Activated CD4-positive, alpha-beta T cell treated with anti-CD3 and anti-CD28 coated beads, Interleukin-2, amount 10 ng/mL, durations not matched to agents 24 days and 14 days (primary cell): ENCODE measurements around the gene ARMH1. TPM values are rescaled to one million over a fixed set of nuclear protein-coding genes. Genes with fewer than 3 reads are reported as not detected.
A peak's percentile ranks its signal among the peaks of the same experiment; 100 is the strongest.

Experiments used
- DNase-seq: peaks from one replicate; pipeline ENCODE4 v3.0.0; 2022
- H3K27ac Mint-ChIP-seq: one replicate; pipeline ENCODE4 v1.8.0; 2022; ENCODE audit warnings: mild to moderate bottlenecking, mixed read lengths
- H3K27me3 Mint-ChIP-seq: one replicate; pipeline ENCODE4 v1.8.0; 2022; ENCODE audit warnings: mixed read lengths
- H3K36me3 Mint-ChIP-seq: one replicate; pipeline ENCODE4 v1.8.0; 2022; ENCODE audit warnings: low read depth, mild to moderate bottlenecking, mixed read lengths
- H3K4me1 Mint-ChIP-seq: one replicate; pipeline ENCODE4 v1.8.0; 2021; ENCODE audit warnings: mixed read lengths
- H3K4me3 Mint-ChIP-seq: one replicate; pipeline ENCODE4 v1.8.0; 2022; ENCODE audit warnings: mild to moderate bottlenecking, moderate library complexity, mixed read lengths
- H3K9me3 Mint-ChIP-seq: one replicate; pipeline ENCODE4 v1.8.0; 2021; ENCODE audit warnings: mixed read lengths
- intact Hi-C: fragments of 100-400 bp; cut with micrococcal nuclease; formaldehyde crosslinking; loops from one replicate; pipeline ENCODE4 v1.15.1; 2023
- total RNA-seq: library from RNA; stranded (reverse); gene quantifications from 2 replicates; pipeline ENCODE4 v1.2.3, GENCODE V29; 2022

ARMH1 gene
- total RNA-seq: 133 and 137 TPM in 2 replicates

DNA sequence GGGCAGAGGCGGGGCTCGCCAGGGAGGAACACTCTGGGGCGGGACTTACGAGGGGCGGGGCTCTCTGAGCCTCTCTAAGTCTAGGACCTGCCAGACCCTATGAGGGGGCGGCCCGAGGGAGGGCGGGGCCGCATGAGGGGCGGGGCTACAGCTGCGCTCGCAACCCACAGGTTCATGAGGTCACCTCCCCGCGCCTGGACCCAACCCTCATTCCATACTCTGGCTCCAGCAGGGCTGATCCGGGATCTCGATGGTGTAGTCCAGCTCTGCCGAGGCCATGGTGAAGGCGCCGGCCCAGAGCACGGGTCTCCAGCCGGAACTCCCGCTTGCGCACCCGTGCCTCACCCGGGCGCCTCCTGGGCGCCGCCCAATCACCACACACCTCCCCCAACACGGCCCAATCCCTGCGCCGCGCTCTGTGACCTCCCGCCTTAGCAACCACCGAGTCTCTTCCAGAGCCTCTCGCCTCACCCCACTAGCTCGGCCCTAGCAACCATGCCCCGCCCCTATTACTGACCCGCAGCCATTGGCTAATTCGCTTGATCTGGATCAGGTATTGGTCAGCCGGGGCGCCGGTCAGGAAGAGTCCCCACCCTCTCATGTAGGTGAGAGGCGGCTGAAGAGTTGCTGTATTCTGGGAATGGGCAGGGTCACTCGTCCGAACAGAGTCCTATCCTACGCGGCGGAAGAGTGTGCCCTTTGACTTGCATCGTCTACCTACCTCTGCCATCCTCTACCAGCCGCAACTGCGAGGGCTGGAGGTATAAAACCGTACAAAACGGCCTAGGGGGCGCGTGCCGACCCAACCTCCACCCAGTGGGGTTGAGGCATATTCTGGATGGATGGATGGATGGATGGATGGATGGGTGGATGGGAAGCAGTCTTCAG lies at the start of gene ARMH1, which contains the start of gene TMEM53:
Gene ARMH1 (plus strand): TSS at position 602 of the 888 bp plus-strand sequence. CDS start 14,984 bp downstream, outside the sequence.
Gene TMEM53 (minus strand): TSS at position 369 of the 888 bp plus-strand sequence. CDS start 90 bp downstream, at position 279.
- Mint-ChIP-seq H3K4me3 (peak within 1 kb of the TSS; percentile 85), H3K9me3 (no peaks in the 10 kb centered on the region), H3K27ac (peak within 1 kb of the TSS; percentile 81), H3K27me3 (no peaks in the 10 kb centered on the region), H3K36me3 (peaks cover 3% of the 10 kb centered on the region), H3K4me1 (peaks cover 28% of the 10 kb centered on the region)
- DNase-seq: peak; percentile 99
- intact Hi-C loops: loop anchor here (1.0 kb wide), 3 partner anchors 43 to 319 kb away; partner anchors contain the start of genes ERI3 and KIF2C

DNA sequence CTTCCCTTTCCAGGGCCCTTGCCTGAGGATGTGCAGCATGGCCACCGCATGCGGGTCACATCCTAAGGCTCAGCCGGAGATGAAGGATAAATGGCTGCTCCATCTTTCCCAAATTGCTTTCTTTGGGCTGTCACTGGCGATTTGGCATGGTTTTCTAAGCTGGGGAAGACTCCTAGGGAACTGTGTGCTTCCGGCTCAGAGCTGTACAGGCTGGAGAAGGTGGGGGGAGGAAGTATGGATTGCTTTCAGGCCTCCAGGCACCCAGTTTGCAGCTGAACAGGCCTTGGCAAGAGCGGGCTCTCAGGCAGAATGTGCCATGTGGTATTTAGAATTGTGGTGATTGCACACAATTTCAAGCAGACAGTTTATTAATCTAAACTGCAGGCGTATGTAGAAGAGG lies 49.2 kb upstream of the ARMH1 start:
- intact Hi-C loops: no loop called here
- no peaks in the 10 kb centered on the region for H3K4me1 Mint-ChIP-seq
- no peak overlapping the region for H3K4me3 Mint-ChIP-seq
- H3K36me3 Mint-ChIP-seq: no peaks in the 10 kb centered on the region
- no peak overlapping the region for H3K27ac Mint-ChIP-seq
- DNase-seq: no peak
- no peaks in the 10 kb centered on the region for H3K27me3 Mint-ChIP-seq
- H3K9me3 Mint-ChIP-seq: no peaks in the 10 kb centered on the region

DNA sequence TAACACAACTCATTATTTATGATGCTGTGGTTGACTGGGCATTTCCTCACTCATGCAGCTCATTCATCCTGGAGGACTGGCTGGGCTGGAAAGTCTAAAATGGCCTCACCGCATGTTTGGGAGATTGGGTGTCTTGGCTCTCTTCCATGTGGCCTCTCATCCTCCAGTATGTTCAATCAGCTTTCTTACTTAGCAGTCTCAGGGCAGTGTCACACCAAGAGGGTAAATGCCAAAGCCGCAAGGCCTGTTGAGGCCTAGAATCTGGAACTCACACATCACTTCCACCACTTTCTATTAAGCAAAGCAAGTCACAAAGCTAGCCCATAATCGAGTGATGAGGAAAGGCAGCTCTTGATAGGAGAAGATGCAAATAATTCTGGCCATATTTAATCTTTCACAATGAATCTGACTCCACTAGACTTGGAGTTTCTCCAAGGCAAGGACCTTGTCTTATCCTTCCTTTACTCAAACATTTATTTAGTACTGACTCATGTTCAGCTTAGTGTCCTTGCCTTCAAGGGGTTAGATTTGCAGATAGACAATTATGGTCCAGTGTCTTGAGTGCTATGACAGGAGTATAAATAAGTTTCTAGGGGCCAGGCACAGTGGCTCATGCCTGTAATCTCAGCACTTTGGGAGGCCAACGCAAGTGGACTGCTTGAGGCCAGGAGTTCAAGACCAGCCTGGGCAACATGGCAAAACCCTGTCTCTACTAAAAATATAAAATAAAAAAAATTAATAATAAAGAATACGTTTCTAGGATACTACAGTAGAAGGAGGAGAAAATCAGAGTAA lies 45.4 kb upstream of the ARMH1 start:
- intact Hi-C loops: no loop called here
- Mint-ChIP-seq H3K36me3 (peaks cover 14% of the 10 kb centered on the region), H3K9me3 (peaks cover 6% of the 10 kb centered on the region), H3K27me3 (no peaks in the 10 kb centered on the region), H3K4me1 (peaks cover 24% of the 10 kb centered on the region), H3K4me3 (no peak overlapping the region), H3K27ac (no peak overlapping the region)
- no peak for DNase-seq

DNA sequence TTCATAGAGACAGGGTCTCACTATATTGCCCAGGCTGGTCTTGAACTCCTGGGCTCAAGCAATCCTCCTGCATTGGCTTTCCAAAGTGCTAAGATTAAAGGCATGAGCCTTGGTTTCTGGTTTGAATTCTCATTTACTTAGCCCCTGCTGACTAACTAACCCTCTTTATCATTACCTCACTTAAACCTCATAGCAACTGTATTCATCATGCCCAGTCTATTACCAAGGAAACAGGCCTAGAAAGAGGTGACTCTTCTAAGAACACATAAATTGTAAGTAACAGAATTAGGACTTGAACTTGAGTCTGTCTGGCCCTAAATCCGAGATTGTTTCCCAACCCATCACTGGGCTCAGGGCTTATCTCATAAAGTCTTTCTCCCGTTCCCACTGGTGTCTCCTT lies 44.4 kb upstream of the ARMH1 start:
- Mint-ChIP-seq H3K4me3 (peak overlapping the region; percentile 89), H3K27ac (peak overlapping the region; percentile 94), H3K9me3 (peaks cover 6% of the 10 kb centered on the region), H3K4me1 (peaks cover 30% of the 10 kb centered on the region), H3K36me3 (peaks cover 23% of the 10 kb centered on the region), H3K27me3 (no peaks in the 10 kb centered on the region)
- no peak for DNase-seq
- intact Hi-C loops: loop anchor here (2.0 to 5.0 kb wide), 3 partner anchors 418 to 1273 kb away; partner anchors contain the start of genes CDC20, DMAP1 and IPO13

DNA sequence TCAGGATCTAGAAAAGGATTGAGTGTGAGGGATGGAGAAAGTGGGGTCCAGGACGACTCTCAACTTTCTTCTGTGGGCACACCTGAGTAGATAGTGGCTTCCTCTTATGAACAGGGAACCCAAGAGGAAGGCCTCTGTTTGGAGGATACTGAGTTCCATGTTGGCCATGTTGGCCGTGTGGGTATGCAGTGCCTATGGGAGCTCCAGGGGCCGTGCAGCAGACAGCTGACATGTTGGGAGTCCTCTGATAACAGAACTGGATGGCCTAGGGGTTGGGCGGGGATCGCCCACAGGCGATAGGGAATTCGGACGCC lies 43.2 kb upstream of the ARMH1 start:
- H3K36me3 Mint-ChIP-seq: peaks cover 33% of the 10 kb centered on the region
- H3K4me3 Mint-ChIP-seq: peak overlapping the region; percentile 89
- peak overlapping the region; percentile 94 for H3K27ac Mint-ChIP-seq
- no peak for DNase-seq
- peaks cover 6% of the 10 kb centered on the region for H3K9me3 Mint-ChIP-seq
- H3K27me3 Mint-ChIP-seq: no peaks in the 10 kb centered on the region
- peaks cover 32% of the 10 kb centered on the region for H3K4me1 Mint-ChIP-seq
- intact Hi-C loops: loop anchor here (1.0 to 5.0 kb wide), 4 partner anchors 43 to 1274 kb away; partner anchors contain the start of genes ARMH1, CDC20, DMAP1 and IPO13

DNA sequence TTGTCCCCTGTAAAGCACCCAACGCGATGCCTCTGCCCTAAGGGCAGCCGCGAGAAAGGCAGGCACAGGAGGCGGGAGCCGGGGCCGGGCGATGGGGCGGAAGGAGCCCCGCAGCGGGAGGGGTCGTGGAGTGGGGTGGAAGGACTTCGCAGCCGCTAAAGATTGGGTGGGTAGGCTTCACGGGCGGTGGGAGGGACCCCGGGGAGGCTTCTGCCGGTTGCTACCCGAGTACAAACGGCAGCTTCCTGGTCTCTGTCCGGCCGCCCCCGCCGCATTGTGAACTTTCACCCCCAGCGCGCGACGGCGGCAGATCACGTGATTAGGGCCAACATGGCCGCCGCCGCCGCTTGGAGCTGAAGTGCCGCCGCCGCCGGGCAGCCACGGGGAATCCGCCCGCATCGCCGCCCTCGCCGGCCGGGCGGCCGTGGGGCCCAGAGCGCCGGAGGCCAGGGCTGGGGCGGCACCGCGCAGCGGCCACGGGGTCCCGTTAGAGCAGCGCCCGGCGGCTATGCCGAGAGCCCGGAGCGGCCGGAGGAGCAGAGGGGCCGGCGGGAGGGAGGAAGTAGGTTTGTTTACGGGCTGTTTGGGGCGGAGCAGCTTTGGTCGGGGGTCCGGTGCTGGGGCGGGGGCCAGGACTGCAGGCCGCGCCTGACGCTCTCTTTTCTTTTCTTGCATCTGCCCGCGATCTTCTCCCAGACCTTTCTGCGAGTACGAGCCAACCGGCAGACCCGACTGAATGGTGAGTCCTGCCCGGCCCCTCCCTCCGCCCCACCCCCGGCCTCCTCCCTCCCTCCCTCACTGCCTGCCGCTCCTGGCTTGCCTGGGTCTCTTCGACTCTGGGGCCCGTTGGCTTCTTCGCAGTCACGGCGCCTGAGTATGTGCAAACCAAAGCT lies 42.6 kb upstream of the ARMH1 start:
- peaks cover 6% of the 10 kb centered on the region for H3K9me3 Mint-ChIP-seq
- H3K4me3 Mint-ChIP-seq: peak overlapping the region; percentile 89
- intact Hi-C loops: loop anchor here (1.0 to 5.0 kb wide), 4 partner anchors 42 to 1275 kb away; partner anchors contain the start of genes ARMH1, CDC20, DMAP1 and IPO13
- peaks cover 32% of the 10 kb centered on the region for H3K4me1 Mint-ChIP-seq
- no peaks in the 10 kb centered on the region for H3K27me3 Mint-ChIP-seq
- DNase-seq: peak; percentile 97
- H3K27ac Mint-ChIP-seq: peak overlapping the region; percentile 98
- H3K36me3 Mint-ChIP-seq: peaks cover 37% of the 10 kb centered on the region

DNA sequence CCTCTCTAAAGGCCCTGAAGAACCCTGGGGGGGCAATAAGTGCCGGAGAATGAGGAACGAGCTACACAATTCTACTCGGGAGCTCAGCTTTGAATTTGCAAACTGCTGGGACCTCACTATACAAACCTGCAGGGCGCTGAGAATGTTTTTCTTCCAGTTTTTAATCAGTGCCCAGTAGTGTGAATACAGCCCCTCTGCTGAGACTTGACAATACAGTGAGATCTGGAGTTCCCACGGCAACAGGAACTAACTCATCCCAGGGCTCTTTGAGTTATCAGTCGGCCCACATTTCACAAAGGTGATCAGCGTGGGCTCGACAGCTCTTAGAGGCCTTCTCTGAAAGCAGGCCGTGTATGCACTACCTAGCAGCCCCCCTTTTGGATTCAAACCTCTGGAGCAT lies 41.9 kb upstream of the ARMH1 start:
- Mint-ChIP-seq H3K27ac (peak overlapping the region; percentile 98), H3K4me1 (peaks cover 32% of the 10 kb centered on the region), H3K27me3 (no peaks in the 10 kb centered on the region), H3K9me3 (peaks cover 6% of the 10 kb centered on the region), H3K4me3 (peak overlapping the region; percentile 89), H3K36me3 (peaks cover 41% of the 10 kb centered on the region)
- intact Hi-C loops: loop anchor here (5.0 kb wide), 2 partner anchors 420 to 1275 kb away; partner anchors contain the start of genes CDC20 and DMAP1
- DNase-seq: no peak

DNA sequence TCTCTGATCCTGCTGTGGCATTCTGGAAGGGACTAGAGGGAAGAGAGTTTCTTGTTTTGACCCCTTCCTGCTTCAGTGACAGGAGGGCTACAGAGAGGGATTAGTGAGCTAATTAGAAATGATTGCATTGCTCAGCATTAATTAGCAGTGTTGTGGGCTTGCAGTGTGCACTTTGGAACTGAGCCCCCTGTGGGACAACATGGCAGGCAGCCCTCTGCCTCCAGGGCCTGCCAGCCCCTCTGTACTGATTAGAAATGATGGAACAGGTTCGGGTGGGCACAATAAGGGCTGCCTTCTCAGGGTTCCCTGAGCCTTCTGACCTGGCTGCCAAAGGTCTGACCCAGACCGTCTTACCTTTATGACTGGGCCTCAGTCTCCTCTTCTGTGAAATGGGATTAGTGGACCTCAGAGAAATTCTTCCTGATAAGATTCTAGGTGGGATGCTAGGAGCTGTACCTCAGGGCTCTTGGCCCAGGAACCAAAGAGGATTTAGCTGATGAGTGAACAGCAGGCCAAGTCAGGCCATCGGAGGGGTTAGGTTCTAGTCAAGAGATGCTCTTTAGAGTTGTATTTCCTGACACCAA lies 39.8 kb upstream of the ARMH1 start:
- peaks cover 32% of the 10 kb centered on the region for H3K4me1 Mint-ChIP-seq
- no peak overlapping the region for H3K4me3 Mint-ChIP-seq
- H3K27ac Mint-ChIP-seq: peak overlapping the region; percentile 56
- H3K36me3 Mint-ChIP-seq: peaks cover 54% of the 10 kb centered on the region
- intact Hi-C loops: loop anchor here (5.0 kb wide), 2 partner anchors 422 to 1277 kb away; partner anchors contain the start of genes CDC20 and DMAP1
- DNase-seq: no peak
- peaks cover 6% of the 10 kb centered on the region for H3K9me3 Mint-ChIP-seq
- H3K27me3 Mint-ChIP-seq: no peaks in the 10 kb centered on the region

DNA sequence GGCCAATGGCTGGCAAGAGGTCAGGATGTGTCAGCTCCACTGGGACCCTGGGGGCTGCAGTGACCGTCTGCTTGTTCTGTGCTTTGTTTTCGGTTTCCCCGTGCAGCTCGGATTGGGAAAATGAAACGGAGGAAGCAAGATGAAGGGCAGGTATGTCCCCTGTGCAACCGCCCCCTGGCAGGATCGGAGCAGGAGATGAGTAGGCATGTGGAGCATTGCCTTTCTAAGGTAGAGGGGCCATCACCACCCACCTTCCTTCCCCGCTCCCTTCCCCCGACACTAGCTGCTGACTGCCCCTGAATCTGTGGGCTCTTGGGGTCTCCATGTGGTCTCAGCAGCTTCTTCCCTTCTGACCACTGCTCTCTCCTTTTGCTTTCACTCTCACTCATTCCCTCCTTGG lies 39.1 kb upstream of the ARMH1 start:
- intact Hi-C loops: no loop called here
- Mint-ChIP-seq H3K27ac (no peak overlapping the region), H3K36me3 (peaks cover 57% of the 10 kb centered on the region), H3K4me1 (peaks cover 32% of the 10 kb centered on the region), H3K9me3 (peaks cover 6% of the 10 kb centered on the region), H3K4me3 (no peak overlapping the region), H3K27me3 (no peaks in the 10 kb centered on the region)
- DNase-seq: no peak

DNA sequence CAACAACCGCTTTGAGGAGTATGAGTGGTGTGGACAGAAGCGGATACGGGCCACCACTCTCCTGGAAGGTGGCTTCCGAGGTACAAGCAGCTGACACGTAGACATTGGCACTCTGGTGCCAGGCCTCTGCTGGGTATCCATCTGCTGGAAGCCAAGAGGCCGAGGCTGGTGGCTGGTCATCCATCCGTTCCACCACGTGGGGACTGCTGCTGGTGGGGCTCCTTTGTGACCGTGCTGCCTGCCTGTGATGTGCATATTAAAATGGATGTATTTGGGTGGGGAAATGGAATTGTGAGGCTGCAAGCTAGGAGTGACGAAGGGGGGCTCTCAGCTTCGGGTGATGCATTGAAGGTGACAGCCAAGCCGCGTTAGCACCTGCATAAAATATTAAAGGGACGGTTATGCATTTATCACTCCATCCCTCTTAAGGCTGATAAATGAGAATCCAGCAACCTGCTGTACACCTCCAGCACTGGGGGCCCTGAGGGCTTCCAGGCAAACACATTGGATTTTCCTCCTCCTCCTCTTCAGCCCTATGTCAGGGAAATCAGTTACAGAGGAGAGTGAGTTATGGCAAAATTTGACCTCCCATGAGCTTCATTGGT lies 38.3 kb upstream of the ARMH1 start:
- intact Hi-C loops: no loop called here
- Mint-ChIP-seq H3K27me3 (no peaks in the 10 kb centered on the region), H3K27ac (no peak overlapping the region), H3K9me3 (no peaks in the 10 kb centered on the region), H3K4me1 (peaks cover 25% of the 10 kb centered on the region), H3K4me3 (no peak overlapping the region), H3K36me3 (peaks cover 57% of the 10 kb centered on the region)
- DNase-seq: no peak

DNA sequence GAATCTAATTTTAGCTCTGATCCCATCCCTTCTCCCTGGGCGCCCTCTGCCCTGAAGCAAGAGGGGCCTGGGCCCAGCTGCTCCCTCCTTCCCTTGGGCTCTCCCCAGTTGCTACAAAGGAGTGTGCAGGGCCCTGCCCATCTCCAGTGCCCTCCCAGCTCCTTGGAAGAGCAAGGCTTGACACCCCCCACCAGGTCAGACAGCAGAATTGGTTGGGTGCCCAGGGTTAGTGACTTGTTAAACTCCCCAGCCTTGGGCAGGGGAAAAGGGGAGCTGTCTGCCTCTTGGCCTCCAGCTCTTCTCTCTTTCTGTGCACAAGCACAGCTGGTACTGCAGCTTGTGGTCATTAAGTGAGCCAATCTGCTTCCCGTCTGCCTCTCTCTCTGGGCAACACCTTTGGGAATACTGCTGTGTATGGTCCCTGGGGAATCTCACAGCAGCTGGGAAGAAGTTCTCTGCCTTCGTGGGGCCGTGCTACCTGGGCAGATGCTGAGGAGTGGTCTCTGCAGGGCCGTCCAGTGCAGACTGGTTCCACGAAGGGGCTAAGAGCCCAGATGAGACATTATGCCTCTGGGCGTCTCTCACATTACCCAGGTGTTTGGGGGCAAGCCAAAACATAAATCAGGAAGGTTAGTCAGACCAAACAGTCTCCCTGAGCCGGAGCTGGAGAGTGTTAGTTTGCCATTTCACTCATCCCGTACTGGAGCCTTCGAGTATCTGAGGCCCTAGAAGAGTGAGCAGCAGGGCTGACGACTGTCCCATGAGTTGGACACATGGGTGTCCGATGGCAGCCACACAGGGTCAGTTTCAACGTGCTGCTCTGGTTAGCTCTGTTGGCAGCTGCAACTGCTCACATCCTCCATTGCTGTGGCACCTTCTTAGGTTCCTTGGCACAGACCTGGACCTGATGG lies 37.6 kb upstream of the ARMH1 start:
- no peaks in the 10 kb centered on the region for H3K9me3 Mint-ChIP-seq
- no peaks in the 10 kb centered on the region for H3K27me3 Mint-ChIP-seq
- H3K27ac Mint-ChIP-seq: no peak overlapping the region
- intact Hi-C loops: no loop called here
- peaks cover 59% of the 10 kb centered on the region for H3K36me3 Mint-ChIP-seq
- peaks cover 24% of the 10 kb centered on the region for H3K4me1 Mint-ChIP-seq
- no peak for DNase-seq
- no peak overlapping the region for H3K4me3 Mint-ChIP-seq
